ENCODE measurements around the gene RFK. TPM values are rescaled to one million over a fixed set of nuclear protein-coding genes. Genes with fewer than 3 reads are reported as not detected.

The RFK gene
- total and polyA plus RNA-seq, 4 donors: 13.2 to 23.0 (median 16.9) TPM

GRCh38 chr9:76342201-76342600 lies 52.0 kb downstream of the RFK start:
- no peaks in the 10 kb centered on the region for H3K27me3 ChIP-seq (ENCODE audit: control insufficient read depth in 4 of 4, insufficient read depth in 4 of 4, low read length in 3 of 4)
- DNase-seq (ENCODE audit: low spot score): no peak
- no peak overlapping the region for H3K4me3 ChIP-seq (ENCODE audit: low read depth in 1 of 3, low read length in 3 of 3)
- peaks cover 0 to 2% (median 0%) of the 10 kb centered on the region in 4 donors for H3K4me1 ChIP-seq (ENCODE audit: control insufficient read depth in 4 of 4, insufficient read depth in 4 of 4, low read length in 3 of 4)
- no peak overlapping the region for H3K9ac ChIP-seq (ENCODE audit: low read depth in 1 of 2, low read length in 2 of 2)
- H3K9me3 ChIP-seq (ENCODE audit: control insufficient read depth in 4 of 4, low read length in 3 of 4): no peaks in the 10 kb centered on the region
- H3K27ac ChIP-seq (ENCODE audit: low read depth in 1 of 2, low read length in 2 of 2): no peak overlapping the region
- no peaks in the 10 kb centered on the region for H3K36me3 ChIP-seq (ENCODE audit: control insufficient read depth in 4 of 4, insufficient read depth in 3 of 4, low read depth in 1 of 4, low read length in 3 of 4)
- TF ChIP-seq TAF1 (conservative IDR thresholded peaks at IDR 0.05): no peak
- TF ChIP-seq ATF3 (IDR thresholded peaks at IDR 0.05): no peak
- TF ChIP-seq EGR1 (IDR thresholded peaks at IDR 0.05; ENCODE audit: low read depth in 2 of 2): no peak
- TF ChIP-seq REST (IDR thresholded peaks at IDR 0.05): no peak
- no peak for TF ChIP-seq CTCF (IDR thresholded peaks at IDR 0.05; ENCODE audit: low read depth, low read length, missing input control)
- no peak for TF ChIP-seq FOXA1 (IDR thresholded peaks at IDR 0.05)
- no peak for TF ChIP-seq MAX (IDR thresholded peaks at IDR 0.05)
- TF ChIP-seq HNF4G (IDR thresholded peaks at IDR 0.05): no peak
- TF ChIP-seq NR2F2 (IDR thresholded peaks at IDR 0.05): no peak
- no peak for TF ChIP-seq RAD21 (IDR thresholded peaks at IDR 0.05)
- TF ChIP-seq RXRA (IDR thresholded peaks at IDR 0.05): no peak
- TF ChIP-seq ZBTB33 (IDR thresholded peaks at IDR 0.05): no peak
- no peak for TF ChIP-seq SP1 (IDR thresholded peaks at IDR 0.05)
- TF ChIP-seq YY1 (IDR thresholded peaks at IDR 0.05): no peak
- no peak for TF ChIP-seq GABPA (IDR thresholded peaks at IDR 0.05 in 1 of 2, conservative IDR thresholded peaks at IDR 0.05 in 1 of 2)
- no peak for TF ChIP-seq FOXA2 (IDR thresholded peaks at IDR 0.05)
- TF ChIP-seq HNF4A (conservative IDR thresholded peaks at IDR 0.05): no peak
- WGBS: 82% methylated on average over 1 of the region's 1 CpG

GRCh38 chr9:76341616-76342015 lies 52.6 kb downstream of the RFK start:
- Histone ChIP-seq H3K4me3 (ENCODE audit: low read depth in 1 of 3, low read length in 3 of 3) (no peak overlapping the region), H3K36me3 (ENCODE audit: control insufficient read depth in 4 of 4, insufficient read depth in 3 of 4, low read depth in 1 of 4, low read length in 3 of 4) (no peaks in the 10 kb centered on the region), H3K27ac (ENCODE audit: low read depth in 1 of 2, low read length in 2 of 2) (no peak overlapping the region), H3K27me3 (ENCODE audit: control insufficient read depth in 4 of 4, insufficient read depth in 4 of 4, low read length in 3 of 4) (no peaks in the 10 kb centered on the region), H3K9me3 (ENCODE audit: control insufficient read depth in 4 of 4, low read length in 3 of 4) (no peaks in the 10 kb centered on the region), H3K9ac (ENCODE audit: low read depth in 1 of 2, low read length in 2 of 2) (no peak overlapping the region), H3K4me1 (ENCODE audit: control insufficient read depth in 4 of 4, insufficient read depth in 4 of 4, low read length in 3 of 4) (peaks cover 0 to 2% (median 0%) of the 10 kb centered on the region in 4 donors)
- 99% methylated on average over 1 of the region's 1 CpG for whole genome bisulfite sequencing
- DNase-seq (ENCODE audit: low spot score): no peak
- TF ChIP-seq TAF1 (conservative IDR thresholded peaks at IDR 0.05) (no peak), REST (IDR thresholded peaks at IDR 0.05) (no peak), EGR1 (IDR thresholded peaks at IDR 0.05; ENCODE audit: low read depth in 2 of 2) (no peak), YY1 (IDR thresholded peaks at IDR 0.05) (no peak), JUND (IDR thresholded peaks at IDR 0.05) (no peak), MAX (IDR thresholded peaks at IDR 0.05) (no peak), HNF4A (conservative IDR thresholded peaks at IDR 0.05) (no peak), RAD21 (IDR thresholded peaks at IDR 0.05) (no peak), FOXA1 (IDR thresholded peaks at IDR 0.05) (no peak), CTCF (IDR thresholded peaks at IDR 0.05; ENCODE audit: low read depth, low read length, missing input control) (no peak), SP1 (IDR thresholded peaks at IDR 0.05) (no peak)
